HG02759 (cell line): ENCODE data around the gene NKAIN2.

Source experiments
- ATAC-seq: cut with Tn5 transposase; IDR thresholded peaks from one replicate; pipeline ENCODE4 v1.9.1; 2021; ENCODE audit warnings: mild to moderate bottlenecking, moderate library complexity; ENCODE audit not compliant: unreplicated experiment

Gene NKAIN2

GRCh38 chr6:124478906-124479305 lies 675.2 kb downstream of the NKAIN2 start:
- no peak for ATAC-seq

- no peak for ATAC-seq
Observed at GRCh38 chr6:124479991-124480430, 676.3 kb downstream of the NKAIN2 start.

- ATAC-seq: no peak
Observed at GRCh38 chr6:124482071-124482491, 678.4 kb downstream of the NKAIN2 start.

- ATAC-seq: no peak
Observed at GRCh38 chr6:124487623-124488431, 684.2 kb downstream of the NKAIN2 start.

GRCh38 chr6:124490122-124490521 lies 686.5 kb downstream of the NKAIN2 start:
- no peak for ATAC-seq

GRCh38 chr6:124493259-124493658 lies 689.6 kb downstream of the NKAIN2 start:
- ATAC-seq: no peak

- no peak for ATAC-seq
Observed at GRCh38 chr6:124494956-124495664, 691.4 kb downstream of the NKAIN2 start.

- no peak for ATAC-seq
Observed at GRCh38 chr6:124495665-124496190, 692.1 kb downstream of the NKAIN2 start.

- no peak for ATAC-seq
Observed at GRCh38 chr6:124496334-124496733, 692.7 kb downstream of the NKAIN2 start.

- no peak for ATAC-seq
Observed at GRCh38 chr6:124512431-124512830, 708.8 kb downstream of the NKAIN2 start.

- ATAC-seq: no peak
Observed at GRCh38 chr6:124517339-124517738, 713.7 kb downstream of the NKAIN2 start.

GRCh38 chr6:124520514-124520913 lies 716.8 kb downstream of the NKAIN2 start:
- ATAC-seq: no peak

- ATAC-seq: no peak
Observed at GRCh38 chr6:124522335-124522734, 718.7 kb downstream of the NKAIN2 start.

GRCh38 chr6:124524491-124525200 lies 721.0 kb downstream of the NKAIN2 start:
- ATAC-seq: no peak

- ATAC-seq: no peak
Observed at GRCh38 chr6:124530926-124531325, 727.3 kb downstream of the NKAIN2 start.

- ATAC-seq: no peak
Observed at GRCh38 chr6:124535299-124535698, 731.6 kb downstream of the NKAIN2 start.

- ATAC-seq: no peak
Observed at GRCh38 chr6:124535746-124536145, 732.1 kb downstream of the NKAIN2 start.

GRCh38 chr6:124536157-124536841 lies 732.6 kb downstream of the NKAIN2 start:
- no peak for ATAC-seq

- ATAC-seq: no peak
Observed at GRCh38 chr6:124536842-124537191, 733.2 kb downstream of the NKAIN2 start.

- ATAC-seq: no peak
Observed at GRCh38 chr6:124539096-124539495, 735.4 kb downstream of the NKAIN2 start.

- ATAC-seq: no peak
Observed at GRCh38 chr6:124541573-124541972, 737.9 kb downstream of the NKAIN2 start.
